H1 (cell line): ENCODE measurements around the gene POLR2H. TPM values are rescaled to one million over a fixed set of nuclear protein-coding genes. Genes with fewer than 3 reads are reported as not detected.

Experiments used
- SP4 ChIP-seq: IDR thresholded peaks from 2 replicates; pipeline ENCODE4 v1.6.1; 2012; ENCODE audit warnings: low read length, inconsistent platforms
- SRF ChIP-seq: IDR thresholded peaks from 2 replicates; pipeline ENCODE4 v1.6.1; 2011; ENCODE audit warnings: mild to moderate bottlenecking, low read depth, low read length, moderate library complexity
- polyA plus RNA-seq, 7 experiments: library from polyadenylated mRNA; depleted of rRNA in 3 of 7; stranded (reverse) in 5 of 7; unstranded in 2 of 7; fragments of >200 nt in 5 of 7; fragments of 200-250 nt in 2 of 7; gene quantifications; 1 replicate in 5 of 7; 2 replicates in 1 of 7; 4 replicates in 1 of 7; pipeline versions ENCODE4 v1.2.1 to v1.2.3, GENCODE V29; 2011 to 2013; ENCODE audit warnings: missing spikeins in 2 of 7, mixed read lengths in 2 of 7
- total RNA-seq: library from RNA; stranded (reverse); fragmentation: NEBNext Ultra II Directional; extraction: Animal tissue kit (Norgen Biotek cat#: 25700); gene quantifications from 2 replicates; pipeline ENCODE4 v1.2.1, GENCODE V29; 2021

The POLR2H gene
- total and polyA plus RNA-seq, 2 of the 8 experiments (the other 6 are each of a cell fraction or from before 2014, with no cell fraction given) = 113 to 335 TPM

- TF ChIP-seq SP4 (no peak), SRF (no peak)
Observed at GRCh38 chr3:184384342-184384741, 22.8 kb downstream of the POLR2H start (continued).
